Measurements from ENCODE around the gene ABCC11.

GRCh38 chr16:48121276-48121675 lies 126.1 kb downstream of the ABCC11 start:
- no peak for TF ChIP-seq POLR2AphosphoS5 (IDR thresholded peaks at IDR 0.05; ENCODE audit: low read depth, low read length)
- no peak for TF ChIP-seq POLR2A (IDR thresholded peaks at IDR 0.05; ENCODE audit: low read depth, low read length)

All from GM12892 (cell line).